Upper lobe of left lung (tissue), 4 donors: ENCODE measurements around the gene OBSCN.

ENCODE experiments used
- CTCF ChIP-seq, 6 experiments: fragments of 450-650 bp in 4 of 6; fragments of 200-600 bp in 2 of 6; sonication (generic) in 2 of 6; IDR thresholded peaks; one replicate each; pipeline ENCODE4 v1.5.1; 2016 to 2019; ENCODE audit warnings: antibody characterized with exemption in 6 of 6
- POLR2AphosphoS5 ChIP-seq, 2 donors: sonication (generic); formaldehyde crosslinking; IDR thresholded peaks; one replicate each; pipeline ENCODE4 v1.5.1; 2017; ENCODE audit warnings: antibody characterized with exemption in 2 of 2

- TF ChIP-seq CTCF (IDR thresholded peaks at IDR 0.05) (no peak), POLR2AphosphoS5 (IDR thresholded peaks at IDR 0.05) (no peak)
Measured at GRCh38 chr1:228219962-228220780, 12.3 kb downstream of the OBSCN start.
